ENCODE results near the gene KIF16B.
"Not testable (repeated sequence)": the region's sequence is repeated elsewhere in the genome, so short reads cannot be mapped to it uniquely, and the experiment has no call there.

Gene KIF16B

DNA sequence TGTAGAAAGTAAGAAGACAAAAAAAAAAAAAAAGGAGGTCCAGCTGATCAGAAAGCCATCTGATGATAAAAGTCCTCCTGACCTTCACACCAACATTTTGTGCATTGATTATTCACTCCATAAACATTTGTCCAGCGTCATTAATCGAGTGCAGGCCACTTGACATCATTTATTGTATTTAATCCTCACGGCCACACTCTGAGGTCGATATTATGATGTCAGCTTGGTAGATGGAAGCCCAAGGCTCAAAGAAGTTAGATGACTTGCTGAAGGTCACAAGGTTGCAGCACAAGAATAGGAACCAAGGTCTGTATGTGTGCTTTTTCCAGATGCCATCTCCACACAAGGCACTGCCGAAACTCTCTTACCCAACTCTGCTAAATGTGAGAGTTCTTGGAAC lies 328.4 kb downstream of the KIF16B start:
- no peak for DNase-seq

DNA sequence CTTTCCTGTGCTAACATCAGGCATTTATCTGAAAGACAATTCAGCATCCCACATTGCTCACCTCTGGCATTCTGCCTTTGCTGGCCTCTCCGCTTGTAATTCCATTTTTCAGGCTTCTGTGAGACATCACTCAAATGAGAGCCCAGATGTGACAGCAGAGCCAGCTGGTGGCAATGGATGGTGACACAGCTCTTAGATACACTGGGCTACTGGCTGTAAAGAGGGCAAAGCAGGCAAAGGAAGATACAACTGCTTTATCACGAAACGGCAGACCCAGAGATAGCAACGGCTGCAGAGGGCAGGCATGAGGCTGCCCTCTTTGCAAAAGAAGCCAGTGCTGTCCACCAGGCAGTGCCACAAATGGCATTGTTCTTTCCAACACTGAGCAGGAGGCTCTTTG lies 329.8 kb downstream of the KIF16B start:
- no peak for DNase-seq

DNA sequence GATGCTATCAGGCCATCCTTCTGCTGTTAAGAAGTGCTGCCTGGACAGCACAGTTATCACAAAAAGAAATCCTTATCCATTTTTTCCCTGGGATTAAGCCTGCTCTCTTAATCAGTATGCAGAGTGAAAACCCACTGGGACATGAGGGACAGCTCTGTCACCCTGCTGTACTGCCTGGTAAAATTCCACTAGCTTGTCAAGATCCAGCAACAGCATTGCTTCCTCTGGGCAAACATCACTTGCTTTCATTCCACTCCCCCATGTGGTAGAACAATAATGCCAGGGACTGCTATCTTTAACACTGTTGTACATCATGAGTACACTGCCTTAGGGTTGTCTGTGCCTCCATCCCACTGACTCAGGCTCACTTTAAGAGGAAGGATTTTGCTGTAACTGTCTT lies 331.3 kb downstream of the KIF16B start:
- no peak for DNase-seq

DNA sequence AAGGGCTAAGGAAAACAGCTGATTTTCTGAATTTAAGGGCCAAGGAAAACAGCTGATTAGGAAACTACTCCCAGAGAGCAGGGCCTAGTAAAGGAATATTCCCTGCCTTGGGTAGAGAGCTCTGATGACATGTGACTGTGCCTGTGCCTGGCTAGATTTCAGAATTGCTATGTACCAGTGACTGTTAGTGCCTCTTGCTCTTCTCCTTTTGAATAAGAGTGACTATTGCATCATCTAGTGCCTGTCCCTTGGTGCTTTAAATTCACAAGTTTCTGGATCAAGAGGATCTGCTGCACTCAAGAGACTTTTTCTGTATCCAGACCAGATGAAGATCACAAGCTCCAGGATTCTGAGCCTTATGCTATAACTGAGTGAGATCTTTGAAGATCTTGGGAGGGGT lies 332.9 kb downstream of the KIF16B start:
- DNase-seq: no peak

- no peak for DNase-seq
These were observed 336.5 kb downstream of the KIF16B start for GRCh38 chr20:16236589-16237241.

DNA sequence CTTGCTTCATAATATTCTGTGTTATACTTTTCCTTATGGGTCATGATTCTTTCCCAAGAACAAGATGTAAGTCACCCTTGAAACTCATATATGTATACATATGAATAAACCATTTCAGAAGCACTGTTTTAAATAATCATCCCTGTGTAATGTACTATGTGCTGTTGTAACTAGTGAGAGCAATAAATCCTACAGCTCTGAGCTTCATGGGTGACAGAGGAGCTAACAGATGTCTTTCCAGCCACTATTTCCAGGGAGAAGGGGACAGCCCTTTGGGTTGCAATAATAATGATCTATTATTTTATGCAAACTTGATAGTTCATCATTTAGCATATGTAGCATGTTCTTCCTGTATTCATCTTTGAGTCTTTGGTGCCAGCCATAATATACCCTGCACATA lies 342.8 kb downstream of the KIF16B start:
- DNase-seq: no peak

GRCh38 chr20:16229813-16230212 lies 343.4 kb downstream of the KIF16B start:
- no peak for DNase-seq

- no peak for DNase-seq
These were observed 344.5 kb downstream of the KIF16B start for GRCh38 chr20:16228722-16229121.

GRCh38 chr20:16226961-16227360 lies 346.3 kb downstream of the KIF16B start:
- DNase-seq: not testable (repeated sequence)

GRCh38 chr20:16224836-16225235 lies 348.4 kb downstream of the KIF16B start:
- no peak for DNase-seq

DNA sequence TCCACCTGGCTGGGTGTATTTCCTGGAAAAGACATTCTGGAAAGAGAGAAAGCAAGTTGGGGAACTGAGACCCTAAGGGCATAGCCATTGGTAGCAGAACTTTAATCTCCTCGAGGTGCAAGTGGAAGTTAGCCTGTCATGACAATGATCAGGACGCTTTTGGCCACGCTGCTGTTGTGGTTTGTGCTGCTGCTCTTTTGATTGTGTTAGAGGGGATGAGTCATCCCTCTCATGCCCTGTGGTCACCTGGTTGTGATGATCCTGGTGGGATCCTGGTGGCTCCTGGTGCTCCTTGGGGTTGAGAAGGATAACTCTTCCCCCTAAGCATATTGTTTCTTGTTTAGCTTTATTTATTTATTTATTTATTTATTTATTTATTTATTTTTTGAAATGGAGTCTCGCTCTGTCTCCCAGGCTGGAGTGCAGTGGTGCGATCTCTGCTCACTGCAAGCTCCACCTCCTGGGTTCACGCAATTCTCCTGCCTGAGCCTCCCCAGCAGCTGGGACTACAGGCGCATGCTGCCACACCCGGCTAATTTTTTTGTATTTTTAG lies 350.3 kb downstream of the KIF16B start:
- no peak for DNase-seq
